ENCODE measurements around the gene KCNMA1. TPM values are rescaled to one million over a fixed set of nuclear protein-coding genes. Genes with fewer than 3 reads are reported as not detected.

Gene KCNMA1
- total and polyA plus RNA-seq, 10 of the 15 experiments (the other 5 are each of a cell fraction or from before 2014, with no cell fraction given) = 8.5 to 77.0 (median 21.3) TPM

GRCh38 chr10:77680065-77680464, 42.5 kb upstream of the KCNMA1 start:
- CTCF ChIA-PET = interaction anchor here (2.0 kb wide), 1 partner anchor 31 kb away, joined by 9 read pairs; no protein-coding TSS in a partner anchor
- peaks cover 5% of the 10 kb centered on the region; the same call in 2 of the 3 replicates for H3K9me3 ChIP-seq (replicated peaks; ENCODE audit: control insufficient read depth, insufficient read depth, low read length)
- DNase-seq (ENCODE audit: low read depth, low spot score) = no peak
- POLR2A ChIA-PET = interaction anchor here (1.4 kb wide), 1 partner anchor 32 kb away, joined by 6 read pairs; no protein-coding TSS in a partner anchor
- in situ Hi-C loops (cut with MboI) = no loop called here
- H2AFZ ChIP-seq (ENCODE audit: control insufficient read depth, low read depth, low read length) = no peak overlapping the region
- TF ChIP-seq REST (IDR thresholded peaks at IDR 0.05; ENCODE audit: low read depth, low read length) = peak; percentile 69; the same call in 1 of the 2 replicates
- TF ChIP-seq EED (IDR thresholded peaks at IDR 0.05; ENCODE audit: low read depth) = no peak
- BruUV-seq (replicated peaks) = no TSS peak
- H3K27ac ChIP-seq (ENCODE audit: control insufficient read depth, insufficient read depth) = no peak overlapping the region
- H3K4me3 ChIP-seq = no peak overlapping the region
- no peak overlapping the region for H3K9ac ChIP-seq (ENCODE audit: control insufficient read depth, insufficient read depth, low read length)
- WGBS (ENCODE audit: insufficient coverage, insufficient replicate concordance, low lambda C conversion rate, missing lambda C conversion rate) = 80% methylated on average over 3 of the region's 3 CpGs
- H3K4me2 ChIP-seq (ENCODE audit: control insufficient read depth, insufficient read depth) = no peak overlapping the region
- H3K4me1 ChIP-seq (ENCODE audit: control insufficient read depth, insufficient read depth, low read length) = peaks cover 24% of the 10 kb centered on the region
- H3K36me3 ChIP-seq (ENCODE audit: control insufficient read depth in 2 of 2, insufficient read depth in 2 of 2, low read length in 1 of 2) = no peaks in the 10 kb centered on the region; a peak in 1 of 4 replicates
- ATAC-seq = no peak
- H3K79me2 ChIP-seq (ENCODE audit: control insufficient read depth, insufficient read depth, low read length) = no peaks in the 10 kb centered on the region
- intact Hi-C loops (cut with micrococcal nuclease; ENCODE audit: unreplicated experiment) = no loop called here
- RAD21 ChIA-PET (ENCODE audit: unreplicated experiment) = interaction anchor here (0.8 to 1.7 kb wide), 3 partner anchors 29 to 39 kb away, joined by 3 to 10 read pairs (median 3); no protein-coding TSS in a partner anchor
- no peaks in the 10 kb centered on the region for H3K27me3 ChIP-seq (replicated peaks in 1 of 2; ENCODE audit: control insufficient read depth in 2 of 2, insufficient read depth in 2 of 2, low read length in 1 of 2)
- SMC1A ChIA-PET (ENCODE audit: uncharacterized antibody, unreplicated experiment) = no interaction called here
- no peaks in the 10 kb centered on the region for H4K20me1 ChIP-seq (ENCODE audit: control insufficient read depth, insufficient read depth)
- no peak for FAIRE-seq
